Endothelial cell of umbilical vein (primary cell): Measurements from ENCODE around the gene TBC1D8. TPM values are rescaled to one million over a fixed set of nuclear protein-coding genes. Genes with fewer than 3 reads are reported as not detected.

Experiments used
- BruUV-seq: library from RNA; stranded (reverse); fragments of 400-500 nt; replicated peaks from 2 replicates; lab custom pipeline; 2021; lab: Mats Ljungman, UMichigan
- CTCF ChIA-PET: fragments of 300-600, 350-600 bp; sonication (Branson Sonifier 250); formaldehyde crosslinking; loops from one replicate; lab custom pipeline; 2021; ENCODE audit warnings: antibody characterized with exemption, inconsistent platforms; lab: Charles Lee
- POLR2A ChIA-PET: fragments of 300-600, 350-600 bp; sonication (Branson Sonifier 250); formaldehyde crosslinking; loops from one replicate; lab custom pipeline; 2021; ENCODE audit warnings: antibody characterized with exemption, inconsistent platforms; lab: Charles Lee
- DNase-seq: peaks from one replicate; pipeline ENCODE4 v3.0.0-alpha.2; 2011; ENCODE audit warnings: low read depth, low spot score
- FAIRE-seq: peaks from 2 replicates; lab custom pipeline; 2011; peaks lifted over from hg19 to GRCh38; lab: Jason Lieb, UNC
- H2AFZ ChIP-seq: 2 replicates; pipeline ENCODE4 v1.6.0; 2012; ENCODE audit warnings: low read depth, low read length, control low read depth, inconsistent platforms
- H3K27ac ChIP-seq: 2 replicates; pipeline ENCODE4 v1.5.1; 2011; ENCODE audit warnings: low read depth, mild to moderate bottlenecking, control low read depth, low read length, moderate library complexity; ENCODE audit not compliant: insufficient read depth
- H3K27me3 ChIP-seq, 2 experiments: 2 replicates each; pipeline versions ENCODE4 v1.6.0 to v1.6.1; 2011; ENCODE audit warnings: low read length in 2 of 2, mixed read lengths in 1 of 2; ENCODE audit not compliant: control insufficient read depth in 2 of 2, insufficient read depth in 2 of 2
- H3K36me3 ChIP-seq, 2 experiments: 2 replicates in 1 of 2; 3 replicates in 1 of 2; pipeline ENCODE4 v1.5.1; 2011; ENCODE audit warnings: low read length in 2 of 2, mild to moderate bottlenecking in 1 of 2, moderate library complexity in 1 of 2; ENCODE audit not compliant: control insufficient read depth in 2 of 2, insufficient read depth in 2 of 2; ENCODE audit errors: extremely low read depth in 1 of 2
- H3K4me1 ChIP-seq: 3 replicates; pipeline ENCODE4 v1.5.1; 2011; ENCODE audit warnings: mild to moderate bottlenecking, low read length; ENCODE audit not compliant: control insufficient read depth, insufficient read depth; ENCODE audit errors: extremely low read depth
- H3K4me2 ChIP-seq: 2 replicates; pipeline ENCODE4 v1.6.1; 2011; ENCODE audit warnings: low read length, control low read depth, mixed read lengths; ENCODE audit not compliant: insufficient read depth
- H3K4me3 ChIP-seq, 3 experiments: fragments of 200-600 bp in 1 of 3; sonication (generic), shearing (Covaris generic) in 1 of 3; replicated peaks in 1 of 3; 2 replicates each; pipeline ENCODE4 v1.5.1; 2011 to 2016; ENCODE audit warnings: control low read depth in 3 of 3, low read length in 3 of 3, mild to moderate bottlenecking in 2 of 3, inconsistent platforms in 1 of 3, low read depth in 1 of 3, moderate library complexity in 1 of 3; ENCODE audit not compliant: insufficient read depth in 1 of 3
- H3K79me2 ChIP-seq: 2 replicates; pipeline ENCODE4 v1.6.0; 2012; ENCODE audit warnings: low read length, inconsistent platforms; ENCODE audit not compliant: control insufficient read depth, insufficient read depth
- H3K9ac ChIP-seq: replicated peaks from 2 replicates; pipeline ENCODE3; 2011; ENCODE audit warnings: low read length, control low read depth; ENCODE audit not compliant: insufficient read depth; ENCODE audit errors: extremely low read depth
- H3K9me1 ChIP-seq: replicated peaks from 3 replicates; pipeline ENCODE4 v1.6.0; 2011; ENCODE audit warnings: mild to moderate bottlenecking, low read length; ENCODE audit not compliant: control insufficient read depth, insufficient read depth; ENCODE audit errors: extremely low read depth
- H3K9me3 ChIP-seq: replicated peaks from 2 replicates; pipeline ENCODE4 v1.5.1; 2012; ENCODE audit warnings: low read length, inconsistent platforms; ENCODE audit not compliant: control insufficient read depth, insufficient read depth
- H4K20me1 ChIP-seq: replicated peaks from 2 replicates; pipeline ENCODE3; 2011; ENCODE audit warnings: mild to moderate bottlenecking, low read length; ENCODE audit not compliant: control insufficient read depth, insufficient read depth; ENCODE audit errors: extremely low read depth
- CTCF ChIP-seq, 2 donors: IDR thresholded peaks; 1 replicate in 1 of 2; 2 replicates in 1 of 2; pipeline ENCODE4 v1.5.1; 2011; ENCODE audit warnings: low read length in 2 of 2, mild to moderate bottlenecking in 2 of 2, moderate library complexity in 2 of 2, control low read depth in 1 of 2, inconsistent platforms in 1 of 2, low read depth in 1 of 2; ENCODE audit not compliant: insufficient read depth in 1 of 2; ENCODE audit errors: extremely low read depth in 1 of 2
- EZH2 ChIP-seq: IDR thresholded peaks from 2 replicates; pipeline ENCODE4 v1.6.1; 2012; ENCODE audit warnings: borderline replicate concordance, low read depth, mild to moderate bottlenecking, moderate library complexity, low read length, inconsistent platforms; ENCODE audit not compliant: severe bottlenecking
- FOS ChIP-seq: IDR thresholded peaks from 2 replicates; pipeline ENCODE4 v1.6.1; 2011; ENCODE audit warnings: mild to moderate bottlenecking, low read length, moderate library complexity, borderline replicate concordance; ENCODE audit not compliant: insufficient read depth
- GATA2 ChIP-seq: IDR thresholded peaks from 2 replicates; pipeline ENCODE4 v1.7.0; 2011; ENCODE audit warnings: low read depth, mild to moderate bottlenecking, moderate library complexity, mixed read lengths, low read length; ENCODE audit not compliant: insufficient read length, insufficient read depth
- JUN ChIP-seq: IDR thresholded peaks from 2 replicates; pipeline ENCODE4 v1.6.1; 2011; ENCODE audit warnings: borderline replicate concordance, low read depth; ENCODE audit not compliant: insufficient read length, insufficient read depth
- MAX ChIP-seq: IDR thresholded peaks from 2 replicates; pipeline ENCODE4 v1.6.1; 2011; ENCODE audit not compliant: insufficient read depth, insufficient read length
- MYC ChIP-seq: IDR thresholded peaks from one replicate; pipeline ENCODE4 v1.6.1; 2011; ENCODE audit warnings: mild to moderate bottlenecking, low read depth, low read length
- POLR2A ChIP-seq: IDR thresholded peaks from 2 replicates; pipeline ENCODE4 v1.6.1; 2012; ENCODE audit warnings: low read depth, mild to moderate bottlenecking, control low read depth, low read length
- POLR2AphosphoS5 ChIP-seq: IDR thresholded peaks from 2 replicates; pipeline ENCODE4 v1.6.1; 2012; ENCODE audit warnings: low read depth, mild to moderate bottlenecking, control low read depth, low read length, moderate library complexity; ENCODE audit not compliant: insufficient read depth
- dilution Hi-C: fragments of 300-500 bp; cut with MboI; formaldehyde crosslinking; loops from one replicate; pipeline ENCODE4 v1.15.0; 2019; ENCODE audit warnings: low sequenced_read_pairs; ENCODE audit not compliant: extremely low pct_ligation_motif_present
- intact Hi-C: fragments of 100-400 bp; cut with micrococcal nuclease; formaldehyde crosslinking; loops from one replicate; pipeline ENCODE4 v1.10.0; 2022
- polyA plus RNA-seq, 4 experiments: library from polyadenylated mRNA; depleted of rRNA in 3 of 4; stranded (reverse) in 3 of 4; unstranded in 1 of 4; fragments of >200 nt; gene quantifications; 2 replicates each; pipeline versions ENCODE4 v1.2.1 to v1.2.3, GENCODE V29; 2011 to 2012; ENCODE audit warnings: missing spikeins in 1 of 4
- total RNA-seq: library from RNA; stranded (reverse); gene quantifications from 2 replicates; pipeline ENCODE4 v1.2.3, GENCODE V29; 2021

The TBC1D8 gene
- total and polyA plus RNA-seq, 2 donors (not counting 3 experiments of a cell fraction or from before 2014, with no cell fraction given) = 28.5 to 32.1 TPM

GRCh38 chr2:101027852-101028251, 123.3 kb downstream of the TBC1D8 start:
- no TSS peak for BruUV-seq
- Histone ChIP-seq H4K20me1 (no peaks in the 10 kb centered on the region), H3K27me3 (no peaks in the 10 kb centered on the region), H3K36me3 (peaks cover 14 to 16% of the 10 kb centered on the region in 2 experiments), H3K4me1 (no peaks in the 10 kb centered on the region), H3K4me2 (no peak overlapping the region), H3K4me3 (no peak overlapping the region), H2AFZ (no peak overlapping the region), H3K9me1 (no peaks in the 10 kb centered on the region), H3K9ac (no peak overlapping the region), H3K9me3 (no peaks in the 10 kb centered on the region), H3K27ac (no peak overlapping the region), H3K79me2 (no peaks in the 10 kb centered on the region)
- DNase-seq (no peak), FAIRE-seq (no peak)
- dilution Hi-C loops (loop anchor here (25.0 kb wide), 1 partner anchor 184 kb away; no protein-coding TSS in a partner anchor), intact Hi-C loops (no loop called here)
- POLR2A ChIA-PET = interaction anchor here (0.5 kb wide), 1 partner anchor 748 kb away, joined by 8 read pairs; no protein-coding TSS in a partner anchor
- TF ChIP-seq MAX = no peak
- TF ChIP-seq FOS = no peak
- TF ChIP-seq GATA2 = no peak
- TF ChIP-seq EZH2 = no peak
- TF ChIP-seq POLR2AphosphoS5 = no peak
- no peak for TF ChIP-seq MYC
- no peak for TF ChIP-seq JUN
- no peak for TF ChIP-seq POLR2A
- no peak for TF ChIP-seq CTCF (IDR thresholded peaks at IDR 0.05; ENCODE audit: extremely low read depth in 1 of 2, insufficient read depth in 1 of 2, low read depth in 1 of 2, low read length in 2 of 2)
- CTCF ChIA-PET = interaction anchor here (0.6 to 2.2 kb wide), 4 partner anchors 9 to 177 kb away, joined by 3 to 12 read pairs (median 8); no protein-coding TSS in a partner anchor
